Natural killer cell (primary cell): Measurements from ENCODE around the gene ARID5A. TPM values are rescaled to one million over a fixed set of nuclear protein-coding genes. Genes with fewer than 3 reads are reported as not detected.

Source experiments
- ATAC-seq, 3 donors: fragments of 150-1000 bp in 2 of 3; fragments of 200-7000 bp in 1 of 3; cut with Tn5 transposase; 1 replicate in 1 of 3; 2 replicates in 2 of 3; pipeline ENCODE4 v1.10.0; 2021; ENCODE audit warnings: mild to moderate bottlenecking in 2 of 3, moderate library complexity in 2 of 3
- DNase-seq, 2 donors: peaks; one replicate each; pipeline versions ENCODE4 v3.0.0 to v3.0.0-alpha.2; 2013 to 2021; ENCODE audit warnings: mixed read lengths in 1 of 2
- H3K27ac ChIP-seq: one replicate; pipeline ENCODE4 v1.5.1; 2013; ENCODE audit warnings: mild to moderate bottlenecking, low read length
- H3K27me3 ChIP-seq: one replicate; pipeline ENCODE4 v1.6.1; 2013; ENCODE audit warnings: low read length; ENCODE audit not compliant: control insufficient read depth, insufficient read depth
- H3K36me3 ChIP-seq: one replicate; pipeline ENCODE4 v1.6.1; 2013; ENCODE audit warnings: low read length; ENCODE audit not compliant: control insufficient read depth, insufficient read depth
- H3K4me1 ChIP-seq: one replicate; pipeline ENCODE4 v1.6.1; 2013; ENCODE audit warnings: low read length; ENCODE audit not compliant: control insufficient read depth, insufficient read depth
- H3K4me3 ChIP-seq: one replicate; pipeline ENCODE4 v1.5.1; 2013; ENCODE audit warnings: low read length
- H3K9me3 ChIP-seq: one replicate; pipeline ENCODE4 v1.6.1; 2013; ENCODE audit warnings: low read length; ENCODE audit not compliant: control insufficient read depth, insufficient read depth
- H3K27ac Mint-ChIP-seq, 2 donors: one replicate each; pipeline ENCODE4 v1.8.0; 2022; ENCODE audit warnings: mild to moderate bottlenecking in 2 of 2, mixed read lengths in 2 of 2, moderate library complexity in 1 of 2
- H3K27me3 Mint-ChIP-seq, 2 donors: one replicate each; pipeline ENCODE4 v1.8.0; 2022; ENCODE audit warnings: low read depth in 2 of 2, mixed read lengths in 2 of 2
- H3K36me3 Mint-ChIP-seq: one replicate; pipeline ENCODE4 v1.8.0; 2022; ENCODE audit warnings: mixed read lengths
- H3K4me1 Mint-ChIP-seq, 2 donors: one replicate each; pipeline ENCODE4 v1.8.0; 2022; ENCODE audit warnings: mixed read lengths in 2 of 2
- H3K4me3 Mint-ChIP-seq: one replicate; pipeline ENCODE4 v1.8.0; 2022; ENCODE audit warnings: mild to moderate bottlenecking, moderate library complexity, mixed read lengths
- H3K9me3 Mint-ChIP-seq, 2 donors: one replicate each; pipeline ENCODE4 v1.8.0; 2022; ENCODE audit warnings: mixed read lengths in 2 of 2
- WGBS: methylation state at CpG from one replicate; pipeline ENCODE4 v1.1.7; 2013; ENCODE audit warnings: missing lambda C conversion rate; ENCODE audit not compliant: insufficient coverage; 5-methylcytosine and 5-hydroxymethylcytosine counted together
- intact Hi-C: fragments of 100-400 bp; cut with micrococcal nuclease; formaldehyde crosslinking; loops from one replicate; pipeline ENCODE4 v1.14.2; 2022
- total RNA-seq, 4 donors: library from RNA; stranded (reverse); fragments of 120-200 nt in 1 of 4; gene quantifications; one replicate each; pipeline versions ENCODE4 v1.2.3 to v1.2.4, GENCODE V29; 2013 to 2022
- TF ChIP-seq, protein P1 (sequence below): fragments of 200-600 bp; IDR thresholded peaks from one replicate; pipeline ENCODE4 v1.8.0; 2022; ENCODE audit warnings: antibody characterized with exemption

Gene ARID5A
- total RNA-seq, 3 donors from 2014 or later (not counting 1 experiment from before 2014, with no cell fraction given), result 90.9 to 117 (median 114) TPM

DNA sequence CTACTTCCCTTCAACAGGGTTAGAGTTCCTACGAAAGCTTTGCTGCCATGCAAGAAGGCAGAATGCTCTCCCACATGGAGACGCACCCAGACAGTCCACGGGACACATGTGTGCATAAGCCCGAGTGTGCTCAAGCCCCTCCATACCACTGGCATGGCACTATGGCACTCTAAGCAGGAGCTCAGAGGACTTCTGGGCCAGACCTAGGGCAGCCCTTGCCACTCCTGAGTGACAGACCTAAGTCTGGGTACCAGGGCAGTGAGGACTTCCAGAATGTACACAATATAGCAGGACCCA is 11.4 kb upstream of the ARID5A start:
- Mint-ChIP-seq H3K9me3 (no peaks in the 10 kb centered on the region), H3K4me3 (no peak overlapping the region), H3K27ac (no peak overlapping the region), H3K4me1 (peaks cover 17 to 34% of the 10 kb centered on the region in 2 donors), H3K36me3 (no peaks in the 10 kb centered on the region), H3K27me3 (peaks cover 0 to 6% of the 10 kb centered on the region in 2 donors)
- ATAC-seq (no peak), DNase-seq (no peak)
- H3K4me1 ChIP-seq, result peaks cover 36% of the 10 kb centered on the region
- H3K9me3 ChIP-seq, result no peaks in the 10 kb centered on the region
- TF ChIP-seq, protein P1, sequence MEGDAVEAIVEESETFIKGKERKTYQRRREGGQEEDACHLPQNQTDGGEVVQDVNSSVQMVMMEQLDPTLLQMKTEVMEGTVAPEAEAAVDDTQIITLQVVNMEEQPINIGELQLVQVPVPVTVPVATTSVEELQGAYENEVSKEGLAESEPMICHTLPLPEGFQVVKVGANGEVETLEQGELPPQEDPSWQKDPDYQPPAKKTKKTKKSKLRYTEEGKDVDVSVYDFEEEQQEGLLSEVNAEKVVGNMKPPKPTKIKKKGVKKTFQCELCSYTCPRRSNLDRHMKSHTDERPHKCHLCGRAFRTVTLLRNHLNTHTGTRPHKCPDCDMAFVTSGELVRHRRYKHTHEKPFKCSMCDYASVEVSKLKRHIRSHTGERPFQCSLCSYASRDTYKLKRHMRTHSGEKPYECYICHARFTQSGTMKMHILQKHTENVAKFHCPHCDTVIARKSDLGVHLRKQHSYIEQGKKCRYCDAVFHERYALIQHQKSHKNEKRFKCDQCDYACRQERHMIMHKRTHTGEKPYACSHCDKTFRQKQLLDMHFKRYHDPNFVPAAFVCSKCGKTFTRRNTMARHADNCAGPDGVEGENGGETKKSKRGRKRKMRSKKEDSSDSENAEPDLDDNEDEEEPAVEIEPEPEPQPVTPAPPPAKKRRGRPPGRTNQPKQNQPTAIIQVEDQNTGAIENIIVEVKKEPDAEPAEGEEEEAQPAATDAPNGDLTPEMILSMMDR, result no peak
- no peaks in the 10 kb centered on the region for H3K36me3 ChIP-seq
- intact Hi-C loops, result no loop called here
- WGBS, result 96% methylated on average over 4 of the region's 4 CpGs
- no peaks in the 10 kb centered on the region for H3K27me3 ChIP-seq
- H3K27ac ChIP-seq, result no peak overlapping the region
- no peak overlapping the region for H3K4me3 ChIP-seq

- H3K27ac ChIP-seq, result no peak overlapping the region
- Mint-ChIP-seq H3K4me1 (peaks cover 17 to 34% of the 10 kb centered on the region in 2 donors), H3K9me3 (no peaks in the 10 kb centered on the region), H3K27ac (no peak overlapping the region), H3K4me3 (peak overlapping the region; percentile 77), H3K27me3 (peaks cover 0 to 6% of the 10 kb centered on the region in 2 donors), H3K36me3 (no peaks in the 10 kb centered on the region)
- TF ChIP-seq, protein P1, result no peak
- DNase-seq (no peak), ATAC-seq (no peak)
- H3K4me3 ChIP-seq, result no peak overlapping the region
- intact Hi-C loops, result no loop called here
- H3K9me3 ChIP-seq, result no peaks in the 10 kb centered on the region
- H3K36me3 ChIP-seq, result no peaks in the 10 kb centered on the region
- H3K27me3 ChIP-seq, result no peaks in the 10 kb centered on the region
- peaks cover 38% of the 10 kb centered on the region for H3K4me1 ChIP-seq
- 94% methylated on average over 12 of the region's 12 CpGs for WGBS
Observed at GRCh38 chr2:96526101-96526591, 10.4 kb upstream of the ARID5A start.

GRCh38 chr2:96526615-96527285 is 9.8 kb upstream of the ARID5A start:
- Histone ChIP-seq H3K9me3 (no peaks in the 10 kb centered on the region), H3K36me3 (no peaks in the 10 kb centered on the region), H3K4me3 (peak overlapping the region; percentile 56), H3K4me1 (peaks cover 44% of the 10 kb centered on the region), H3K27ac (peak overlapping the region; percentile 37), H3K27me3 (no peaks in the 10 kb centered on the region)
- Mint-ChIP-seq H3K36me3 (no peaks in the 10 kb centered on the region), H3K9me3 (no peaks in the 10 kb centered on the region), H3K4me3 (peak overlapping the region; percentile 77), H3K27ac (peak overlapping the region in 1 of 2 donors; percentile 60), H3K4me1 (peaks cover 21 to 40% of the 10 kb centered on the region in 2 donors), H3K27me3 (peaks cover 0 to 6% of the 10 kb centered on the region in 2 donors)
- ATAC-seq, result no peak
- no peak for DNase-seq
- 78% methylated on average over 29 of the region's 29 CpGs for WGBS
- TF ChIP-seq, protein P1, result no peak
- intact Hi-C loops, result loop anchor here (1.0 kb wide), 1 partner anchor 28 kb away; no protein-coding TSS in a partner anchor
